Activated gamma-delta T cell (primary cell): ENCODE measurements around the gene LDLRAD4.
"Not testable (repeated sequence)": the region's sequence is repeated elsewhere in the genome, so short reads cannot be mapped to it uniquely, and the experiment has no call there.

Experiments used
- DNase-seq: peaks from one replicate; lab custom pipeline; 2025; lab: John Stamatoyannopoulos, UW

LDLRAD4 gene

GRCh38 chr18:13486284-13486683 is 267.7 kb downstream of the LDLRAD4 start:
- DNase-seq: no peak

GRCh38 chr18:13486686-13487085 is 268.1 kb downstream of the LDLRAD4 start:
- DNase-seq: no peak

GRCh38 chr18:13487237-13487636 is 268.7 kb downstream of the LDLRAD4 start:
- no peak for DNase-seq

GRCh38 chr18:13488281-13488929 is 269.8 kb downstream of the LDLRAD4 start:
- no peak for DNase-seq

GRCh38 chr18:13489303-13489702 is 270.7 kb downstream of the LDLRAD4 start:
- DNase-seq: not testable (repeated sequence)

- DNase-seq: no peak
Measured at GRCh38 chr18:13491138-13491537, 272.6 kb downstream of the LDLRAD4 start.

GRCh38 chr18:13492314-13492713 is 273.8 kb downstream of the LDLRAD4 start:
- DNase-seq: no peak

GRCh38 chr18:13493079-13493478 is 274.5 kb downstream of the LDLRAD4 start:
- no peak for DNase-seq

- no peak for DNase-seq
Measured at GRCh38 chr18:13493725-13494124, 275.2 kb downstream of the LDLRAD4 start.

GRCh38 chr18:13494871-13495445 is 276.4 kb downstream of the LDLRAD4 start:
- DNase-seq: no peak

GRCh38 chr18:13495961-13496360 is 277.4 kb downstream of the LDLRAD4 start:
- no peak for DNase-seq

GRCh38 chr18:13496691-13497281 is 278.2 kb downstream of the LDLRAD4 start:
- no peak for DNase-seq

GRCh38 chr18:13499803-13500202 is 281.2 kb downstream of the LDLRAD4 start:
- no peak for DNase-seq

GRCh38 chr18:13500227-13500865 is 281.8 kb downstream of the LDLRAD4 start:
- DNase-seq: no peak

GRCh38 chr18:13500869-13501542 is 282.4 kb downstream of the LDLRAD4 start:
- DNase-seq: no peak

GRCh38 chr18:13501543-13501887 is 283.0 kb downstream of the LDLRAD4 start:
- DNase-seq: no peak

- no peak for DNase-seq
Measured at GRCh38 chr18:13501891-13502290, 283.3 kb downstream of the LDLRAD4 start.

- no peak for DNase-seq
Measured at GRCh38 chr18:13502585-13502984, 284.0 kb downstream of the LDLRAD4 start.

- no peak for DNase-seq
Measured at GRCh38 chr18:13503836-13504235, 285.3 kb downstream of the LDLRAD4 start.

GRCh38 chr18:13505780-13506345 is 287.3 kb downstream of the LDLRAD4 start:
- no peak for DNase-seq

- DNase-seq: no peak
Measured at GRCh38 chr18:13510594-13510993, 292.0 kb downstream of the LDLRAD4 start.

- DNase-seq: no peak
Measured at GRCh38 chr18:13511961-13512577, 293.5 kb downstream of the LDLRAD4 start.
